Heart right ventricle (tissue), 16 donors: Measurements from ENCODE around the gene OR52B4. TPM values are rescaled to one million over a fixed set of nuclear protein-coding genes. Genes with fewer than 3 reads are reported as not detected.
"Not testable (repeated sequence)": the region's sequence is repeated elsewhere in the genome, so short reads cannot be mapped to it uniquely, and the experiment has no call there.

Experiments used
- ATAC-seq, 8 donors: fragments of 200-7000 bp; cut with Tn5 transposase; one replicate each; pipeline ENCODE4 v1.9.1; 2020; ENCODE audit warnings: mild to moderate bottlenecking in 8 of 8, moderate library complexity in 8 of 8, moderate number of reproducible peaks in 1 of 8
- DNase-seq, 2 donors: peaks; one replicate each; pipeline ENCODE4 v3.0.0-alpha.2; 2020
- H3K27ac ChIP-seq, 10 donors: fragments of 200-600 bp; sonication (generic) in 2 of 10; one replicate each; pipeline versions ENCODE4 v1.5.0 to v1.8.0; 2020 to 2022; ENCODE audit warnings: mild to moderate bottlenecking in 3 of 10
- H3K27me3 ChIP-seq, 7 donors: fragments of 200-600 bp; one replicate each; pipeline ENCODE4 v1.8.0; 2021 to 2022; ENCODE audit warnings: mild to moderate bottlenecking in 2 of 7
- H3K36me3 ChIP-seq, 9 donors: fragments of 200-600 bp; sonication (generic) in 1 of 9; one replicate each; pipeline versions ENCODE4 v1.5.0 to v1.8.0; 2020 to 2022; ENCODE audit warnings: mild to moderate bottlenecking in 2 of 9
- H3K4me1 ChIP-seq, 9 donors: fragments of 200-600 bp; sonication (generic) in 1 of 9; one replicate each; pipeline versions ENCODE4 v1.5.0 to v1.8.0; 2020 to 2022; ENCODE audit warnings: mild to moderate bottlenecking in 4 of 9
- H3K4me3 ChIP-seq, 10 donors: fragments of 200-600 bp; sonication (generic) in 2 of 10; one replicate each; pipeline versions ENCODE4 v1.5.0 to v1.8.0; 2020 to 2022; ENCODE audit warnings: mild to moderate bottlenecking in 7 of 10, moderate library complexity in 2 of 10
- H3K9me3 ChIP-seq, 11 donors: fragments of 200-600 bp in 10 of 11; sonication (generic) in 2 of 11; one replicate each; pipeline versions ENCODE4 v1.5.0 to v1.8.0; 2013 to 2022; ENCODE audit warnings: mild to moderate bottlenecking in 2 of 11, control low read depth in 1 of 11, moderate library complexity in 1 of 11
- WGBS, 2 donors: extraction: QIAGEN DNeasy Blood & Tissue Kit; methylation state at CpG; one replicate each; pipeline ENCODE4 v1.1.7; 2013; ENCODE audit warnings: inconsistent platforms in 1 of 2; 5-methylcytosine and 5-hydroxymethylcytosine counted together
- intact Hi-C, 10 donors: fragments of 100-400 bp; cut with DNase I; formaldehyde crosslinking; loops; one replicate each; pipeline versions ENCODE4 v1.11.1 to v1.14.2; 2022
- polyA plus RNA-seq, 2 donors: library from polyadenylated mRNA; stranded (reverse); fragments of 200-250 nt; gene quantifications; one replicate each; pipeline ENCODE4 v1.2.3, GENCODE V29; 2013
- total RNA-seq, 10 donors: library from RNA; stranded (reverse); fragmentation: NEBNext Ultra II Directional in 3 of 10; extraction: Animal tissue kit (Norgen Biotek cat#: 25700) in 3 of 10; gene quantifications; one replicate each; pipeline versions ENCODE4 v1.2.1 to v1.2.4, GENCODE V29; 2021 to 2023
- TF ChIP-seq, protein P1 (sequence below), 9 donors: fragments of 200-600 bp; sonication (generic) in 2 of 9; IDR thresholded peaks; one replicate each; pipeline versions ENCODE4 v1.5.0 to v1.8.0; 2021 to 2022; ENCODE audit warnings: antibody characterized with exemption in 9 of 9, mild to moderate bottlenecking in 5 of 9, moderate library complexity in 1 of 9
- donor health status: Arrhythmogenic right ventricular cardiomyopathy.
- donor health status: ischemic (EF 13 %, LVEDD 7.1; RV severe dilation, severe dysfunction).
- donor health status: healthy with polysubstance abuse.
- donor health status: DM: no; HTN: yes; CAD: no.
- donor health status: DM: no; HTN: no; CAD: no.
- donor health status: ischemic (EF 25% LVEDD 6.9; RV normal size, moderate dysfunction).
- donor health status: ischemic (EF 25% LVEDD 5.7; RV mildly dilated, moderate dysfunction).
- donor health status: healthy.
- donor health status: DM: yes; HTN: yes; CAD: no.
- donor health status: Ischemic cardiomyopathy.
- donor health status: ischemic (EF 35%, LVEDD 5.7; RV mildly dilated, moderate dysfunction).
- donor health status: nonischemic (EF 11% LVEDD 7.7; RV severe dilation, severe dysfunction).
- donor health status: DM: yes; HTN: yes; CAD: no.
- donor health status: PGD.
- donor health status: ischemic (EF 29% LVEDD 5.4; RV normal size, mild dysfunction).
- donor health status: nonischemic (EF 23%, LVEDD 6.1; RV moderate dilation, normal function).

OR52B4 gene
- total and polyA plus RNA-seq, 12 donors = not detected

DNA sequence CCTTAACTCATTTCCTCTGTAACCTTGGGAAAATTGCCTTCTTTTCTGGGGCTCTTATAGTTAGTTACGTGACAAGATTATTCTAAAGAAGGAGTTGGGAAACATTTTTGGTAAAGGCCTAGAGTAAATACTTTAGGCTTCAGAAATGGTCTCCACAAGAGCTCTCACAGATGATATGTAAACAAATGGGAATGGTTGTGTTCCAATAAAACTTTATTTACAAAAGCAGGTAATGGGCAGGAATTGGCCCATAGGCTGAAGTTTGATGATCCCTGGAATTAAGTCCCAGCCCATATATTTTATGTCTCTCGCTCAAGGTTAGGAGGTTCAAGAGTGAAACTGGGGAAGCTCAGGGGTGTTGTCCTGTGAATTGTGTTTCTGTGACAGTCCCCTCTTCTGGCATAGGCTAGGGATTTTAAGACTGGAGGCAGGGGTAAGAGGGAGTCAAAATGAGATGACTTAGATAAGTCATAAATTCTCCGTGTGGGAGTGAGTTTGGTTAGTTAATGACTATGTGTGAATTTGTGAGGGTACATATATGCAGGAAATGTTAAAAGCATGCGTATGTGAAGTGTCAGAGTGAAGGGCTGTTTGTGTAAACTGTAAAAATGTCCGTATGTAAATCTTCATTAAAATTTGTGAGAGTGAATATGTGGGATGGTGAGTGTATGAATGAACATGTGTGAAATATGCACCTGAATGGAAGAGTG, 7.4 kb upstream of the OR52B4 start:
- TF ChIP-seq, protein P1, sequence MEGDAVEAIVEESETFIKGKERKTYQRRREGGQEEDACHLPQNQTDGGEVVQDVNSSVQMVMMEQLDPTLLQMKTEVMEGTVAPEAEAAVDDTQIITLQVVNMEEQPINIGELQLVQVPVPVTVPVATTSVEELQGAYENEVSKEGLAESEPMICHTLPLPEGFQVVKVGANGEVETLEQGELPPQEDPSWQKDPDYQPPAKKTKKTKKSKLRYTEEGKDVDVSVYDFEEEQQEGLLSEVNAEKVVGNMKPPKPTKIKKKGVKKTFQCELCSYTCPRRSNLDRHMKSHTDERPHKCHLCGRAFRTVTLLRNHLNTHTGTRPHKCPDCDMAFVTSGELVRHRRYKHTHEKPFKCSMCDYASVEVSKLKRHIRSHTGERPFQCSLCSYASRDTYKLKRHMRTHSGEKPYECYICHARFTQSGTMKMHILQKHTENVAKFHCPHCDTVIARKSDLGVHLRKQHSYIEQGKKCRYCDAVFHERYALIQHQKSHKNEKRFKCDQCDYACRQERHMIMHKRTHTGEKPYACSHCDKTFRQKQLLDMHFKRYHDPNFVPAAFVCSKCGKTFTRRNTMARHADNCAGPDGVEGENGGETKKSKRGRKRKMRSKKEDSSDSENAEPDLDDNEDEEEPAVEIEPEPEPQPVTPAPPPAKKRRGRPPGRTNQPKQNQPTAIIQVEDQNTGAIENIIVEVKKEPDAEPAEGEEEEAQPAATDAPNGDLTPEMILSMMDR (IDR thresholded peaks at IDR 0.05) = no peak
- Histone ChIP-seq H3K4me3 (no peak overlapping the region), H3K36me3 (no peaks in the 10 kb centered on the region), H3K9me3 (no peaks in the 10 kb centered on the region), H3K4me1 (no peaks in the 10 kb centered on the region), H3K27me3 (peaks cover 0 to 2% (median 0%) of the 10 kb centered on the region in 7 donors), H3K27ac (no peak overlapping the region)
- intact Hi-C loops = no loop called here
- DNase-seq (no peak), ATAC-seq (no peak)
- 87 to 92% methylated on average over 5 of the region's 5 CpGs for WGBS, 2 donors

DNA sequence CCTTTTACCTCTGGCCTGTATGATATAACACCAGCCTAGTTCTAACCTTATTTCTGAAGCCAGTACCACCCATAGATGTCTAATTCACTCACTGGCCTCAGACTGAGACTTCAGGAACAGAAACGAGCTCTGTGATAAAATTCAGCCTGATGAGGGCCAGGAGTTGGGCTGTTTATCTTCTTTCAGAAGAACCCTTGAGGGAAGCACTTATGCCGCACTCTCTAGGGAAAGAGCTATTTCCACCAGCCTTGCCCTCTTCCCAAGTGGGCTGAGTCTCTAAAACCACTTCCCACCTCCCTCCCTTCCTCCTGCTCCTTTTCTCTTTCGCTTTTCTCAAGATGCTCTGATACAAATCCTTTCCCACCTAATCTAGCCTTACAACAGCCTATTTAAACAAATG, 2.0 kb upstream of the OR52B4 start:
- Histone ChIP-seq H3K36me3 (no peaks in the 10 kb centered on the region), H3K9me3 (peaks cover 0 to 3% (median 0%) of the 10 kb centered on the region in 11 donors), H3K27ac (no peak overlapping the region), H3K4me3 (no peak overlapping the region), H3K27me3 (no peaks in the 10 kb centered on the region), H3K4me1 (no peaks in the 10 kb centered on the region)
- DNase-seq (no peak), ATAC-seq (no peak)
- intact Hi-C loops = no loop called here
- TF ChIP-seq, protein P1 (IDR thresholded peaks at IDR 0.05) = no peak
- WGBS, 2 donors = 54% methylated on average over 3 of the region's 3 CpGs

DNA sequence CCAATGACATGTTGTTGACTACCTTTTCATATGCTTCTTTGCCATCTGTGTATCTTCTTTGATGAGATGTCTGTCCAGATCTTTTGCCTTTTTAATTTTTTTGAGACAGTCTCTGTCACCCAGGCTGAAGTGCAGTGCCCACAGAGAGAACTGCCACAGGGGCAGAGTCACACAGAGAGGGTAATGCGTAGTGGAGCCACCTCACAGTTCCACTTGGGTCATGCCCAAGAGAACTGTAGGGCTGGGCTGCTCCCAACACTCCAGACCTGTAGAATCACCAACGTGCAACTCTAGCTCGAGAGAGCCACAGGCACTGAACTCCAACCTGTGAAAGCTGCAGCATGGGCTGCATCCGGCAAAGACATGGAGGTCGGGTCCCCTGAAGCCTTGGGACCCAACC, 20.0 kb downstream of the OR52B4 start:
- ATAC-seq, H3K4me3 ChIP-seq, intact Hi-C loops, H3K27me3 ChIP-seq, DNase-seq, H3K27ac ChIP-seq, H3K9me3 ChIP-seq, H3K36me3 ChIP-seq, H3K4me1 ChIP-seq: not testable (repeated sequence)
- WGBS, 2 donors = 65 to 81% methylated on average over 1 of the region's 5 CpGs

DNA sequence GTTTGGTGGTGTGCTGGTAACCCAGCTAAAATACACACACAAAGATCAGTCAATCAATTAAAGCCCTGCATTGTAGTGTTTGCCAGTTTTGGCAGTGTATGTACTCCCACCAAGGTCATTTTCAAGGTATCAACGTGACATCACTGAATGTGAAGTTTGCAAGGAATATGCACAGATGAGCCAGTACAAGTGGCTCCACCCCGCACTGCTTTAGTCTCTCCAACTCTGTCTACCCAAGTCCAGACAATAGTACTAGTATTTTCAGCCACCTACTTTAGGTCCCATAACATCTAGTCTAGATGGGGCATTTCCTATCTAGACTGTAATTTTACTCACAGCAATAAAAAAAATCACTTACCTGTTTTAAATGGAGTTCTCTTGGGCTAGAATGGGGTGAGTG, 22.8 kb downstream of the OR52B4 start:
- DNase-seq, H3K4me3 ChIP-seq, H3K27me3 ChIP-seq, H3K27ac ChIP-seq, H3K36me3 ChIP-seq, intact Hi-C loops, H3K4me1 ChIP-seq, H3K9me3 ChIP-seq: not testable (repeated sequence)
- ATAC-seq = peak in 1 of 8 donors; percentile 25
- 70 to 72% methylated on average over 2 of the region's 2 CpGs for WGBS, 2 donors

DNA sequence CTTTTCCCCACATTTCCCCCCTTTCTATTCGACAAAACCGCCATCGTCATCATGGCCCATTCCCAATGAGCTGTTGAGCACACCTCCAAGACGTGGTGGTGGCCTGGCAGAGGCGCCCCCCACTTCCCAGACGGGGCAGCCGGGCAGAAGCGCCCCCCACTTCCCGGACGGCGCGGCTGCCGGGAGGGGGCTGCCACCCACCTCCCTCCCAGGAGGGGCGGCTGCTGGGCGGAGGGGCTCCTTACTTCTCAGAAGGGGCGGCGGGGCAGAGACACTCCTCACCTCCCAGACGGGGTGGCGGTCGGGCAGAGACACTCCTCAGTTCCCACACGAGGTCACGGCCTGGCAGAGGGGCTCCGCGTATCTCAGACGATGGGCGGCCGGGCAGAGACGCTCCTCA, 33.8 kb downstream of the OR52B4 start:
- intact Hi-C loops, DNase-seq, H3K27ac ChIP-seq, ATAC-seq, H3K4me1 ChIP-seq, H3K4me3 ChIP-seq, H3K9me3 ChIP-seq, H3K36me3 ChIP-seq, H3K27me3 ChIP-seq: not testable (repeated sequence)
- WGBS, 2 donors = 90 to 95% methylated on average over 19 to 20 of the region's 28 CpGs

Other genes starting within 250 kb of the OR52B4 start
- gene TRIM21, start 25.3 kb upstream of the OR52B4 start, total RNA-seq = 10 to 100 TPM in 2 of 10 donors, 1 to 10 TPM in 8; 4.4 to 36.8 (median 7.4) TPM
- 10 to 100 TPM in 1 of 2 donors, 1 to 10 TPM in 1; 8.5 to 12.0 TPM for gene TRIM21, start 25.3 kb upstream of the OR52B4 start, polyA plus RNA-seq
- gene OR52K2, start 80.9 kb upstream of the OR52B4 start, total RNA-seq = under 1 TPM in 2 of 10 donors, not detected in 8; 0.23 to 0.26 TPM
- gene OR52K2, start 80.9 kb upstream of the OR52B4 start, polyA plus RNA-seq = not detected
- not detected for gene OR52K1, start 114.3 kb upstream of the OR52B4 start, total RNA-seq
- not detected for gene OR52K1, start 114.3 kb upstream of the OR52B4 start, polyA plus RNA-seq
- not detected for gene OR52M1, start 176.8 kb upstream of the OR52B4 start, total RNA-seq
- not detected for gene OR52M1, start 176.8 kb upstream of the OR52B4 start, polyA plus RNA-seq
- not detected for gene OR52I2, start 213.4 kb upstream of the OR52B4 start, total RNA-seq
- not detected for gene OR52I2, start 213.4 kb upstream of the OR52B4 start, polyA plus RNA-seq
- gene OR52I1, start 225.7 kb upstream of the OR52B4 start, total RNA-seq = not detected
- not detected for gene OR52I1, start 225.7 kb upstream of the OR52B4 start, polyA plus RNA-seq
- gene TRIM68, start 239.8 kb upstream of the OR52B4 start, total RNA-seq = 10 to 100 TPM in 6 of 10 donors, 1 to 10 TPM in 4; 6.4 to 12.8 (median 10.5) TPM
- gene TRIM68, start 239.8 kb upstream of the OR52B4 start, polyA plus RNA-seq = 1 to 10 TPM; 3.5 to 5.3 TPM